DMS153 treated with DMSO at 0.1 percent for 48 hours (cell line): Measurements from ENCODE around the gene PCDHGA6.

Experiments
- DNase-seq: peaks from one replicate; lab custom pipeline; 2025; ENCODE audit not compliant: unreplicated experiment; lab: John Stamatoyannopoulos, UW

Gene PCDHGA6

DNA sequence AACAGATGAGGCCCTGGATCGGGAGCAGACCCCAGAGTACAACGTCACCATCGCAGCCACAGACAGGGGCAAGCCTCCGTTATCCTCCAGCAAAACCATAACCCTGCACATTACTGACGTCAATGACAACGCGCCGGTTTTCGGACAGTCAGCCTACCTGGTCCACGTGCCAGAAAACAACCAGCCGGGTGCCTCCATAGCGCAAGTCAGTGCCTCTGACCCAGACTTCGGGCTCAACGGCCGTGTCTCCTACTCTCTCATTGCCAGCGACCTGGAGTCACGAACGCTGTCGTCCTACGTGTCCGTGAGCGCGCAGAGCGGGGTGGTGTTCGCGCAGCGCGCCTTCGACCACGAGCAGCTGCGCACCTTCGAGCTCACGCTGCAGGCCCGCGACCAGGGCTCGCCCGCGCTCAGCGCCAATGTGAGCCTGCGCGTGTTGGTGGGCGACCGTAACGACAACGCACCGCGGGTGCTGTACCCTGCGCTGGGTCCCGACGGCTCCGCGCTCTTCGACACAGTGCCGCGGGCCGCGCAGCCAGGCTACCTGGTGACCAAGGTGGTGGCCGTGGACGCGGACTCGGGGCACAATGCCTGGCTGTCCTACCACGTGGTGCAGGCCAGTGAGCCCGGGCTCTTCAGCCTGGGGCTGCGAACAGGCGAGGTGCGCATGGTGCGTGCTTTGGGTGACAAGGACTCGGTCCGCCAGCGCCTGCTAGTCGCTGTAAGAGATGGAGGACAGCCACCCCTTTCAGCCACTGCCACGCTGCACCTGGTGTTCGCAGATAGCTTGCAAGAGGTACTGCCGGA, 45.6 kb downstream of the PCDHGA6 start:
- no peak for DNase-seq

DNA sequence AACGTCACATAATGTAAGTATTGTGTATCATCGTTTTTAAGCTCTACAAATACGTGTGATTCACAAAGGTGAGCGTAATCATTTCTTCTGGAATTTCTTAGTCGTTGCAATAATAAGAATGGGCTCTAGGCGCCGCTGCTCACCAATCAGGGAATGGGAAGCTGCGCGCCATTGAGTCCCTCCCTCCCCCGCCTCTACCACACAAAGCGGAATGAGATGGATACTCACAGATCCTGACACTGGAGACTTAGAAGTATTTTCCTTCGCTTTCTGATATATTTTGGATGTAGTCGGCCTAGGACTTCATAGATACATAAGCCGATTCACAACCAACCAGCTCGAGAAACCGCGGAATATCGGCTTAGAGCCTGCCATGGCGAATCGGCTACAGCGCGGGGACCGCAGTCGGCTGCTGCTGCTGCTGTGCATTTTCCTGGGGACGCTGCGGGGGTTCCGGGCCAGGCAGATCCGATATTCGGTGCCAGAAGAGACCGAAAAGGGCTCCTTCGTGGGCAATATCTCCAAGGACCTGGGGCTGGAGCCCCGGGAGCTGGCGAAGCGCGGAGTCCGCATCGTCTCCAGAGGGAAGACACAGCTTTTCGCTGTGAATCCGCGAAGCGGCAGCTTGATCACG, 47.3 kb downstream of the PCDHGA6 start, which contains the start of gene PCDHGA11:
PCDHGA11 (plus strand) TSS at position 197 of the 634 bp plus-strand sequence; CDS start at position 374, 177 bp downstream.
- no peak for DNase-seq

DNA sequence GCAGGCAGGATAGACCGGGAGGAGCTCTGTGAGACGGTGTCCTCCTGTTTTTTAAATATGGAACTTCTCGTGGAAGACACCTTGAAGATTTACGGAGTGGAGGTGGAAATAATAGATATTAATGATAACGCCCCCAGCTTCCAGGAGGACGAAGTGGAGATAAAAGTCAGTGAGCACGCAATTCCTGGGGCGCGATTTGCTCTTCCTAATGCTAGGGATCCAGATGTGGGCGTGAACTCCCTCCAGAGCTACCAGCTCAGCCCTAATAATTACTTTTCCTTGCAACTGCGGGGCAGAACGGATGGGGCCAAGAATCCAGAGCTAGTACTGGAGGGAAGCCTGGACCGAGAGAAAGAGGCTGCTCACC, 47.8 kb downstream of the PCDHGA6 start:
- DNase-seq, result no peak

DNA sequence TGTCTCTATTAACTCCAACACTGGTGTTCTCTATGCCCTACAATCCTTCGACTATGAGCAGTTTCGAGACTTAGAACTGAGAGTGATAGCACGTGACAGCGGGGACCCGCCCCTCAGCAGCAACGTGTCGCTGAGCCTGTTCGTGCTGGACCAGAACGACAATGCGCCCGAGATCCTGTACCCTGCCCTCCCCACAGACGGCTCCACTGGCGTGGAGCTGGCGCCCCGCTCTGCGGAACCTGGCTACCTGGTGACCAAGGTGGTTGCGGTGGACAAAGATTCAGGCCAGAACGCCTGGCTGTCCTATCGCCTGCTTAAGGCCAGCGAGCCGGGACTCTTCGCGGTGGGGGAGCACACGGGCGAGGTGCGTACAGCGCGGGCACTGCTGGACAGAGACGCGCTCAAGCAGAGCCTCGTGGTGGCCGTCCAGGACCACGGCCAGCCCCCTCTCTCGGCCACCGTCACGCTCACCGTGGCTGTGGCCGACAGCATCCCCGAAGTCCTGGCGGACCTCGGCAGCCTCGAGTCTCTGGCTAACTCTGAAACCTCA, 49.1 kb downstream of the PCDHGA6 start:
- DNase-seq, result no peak

DNA sequence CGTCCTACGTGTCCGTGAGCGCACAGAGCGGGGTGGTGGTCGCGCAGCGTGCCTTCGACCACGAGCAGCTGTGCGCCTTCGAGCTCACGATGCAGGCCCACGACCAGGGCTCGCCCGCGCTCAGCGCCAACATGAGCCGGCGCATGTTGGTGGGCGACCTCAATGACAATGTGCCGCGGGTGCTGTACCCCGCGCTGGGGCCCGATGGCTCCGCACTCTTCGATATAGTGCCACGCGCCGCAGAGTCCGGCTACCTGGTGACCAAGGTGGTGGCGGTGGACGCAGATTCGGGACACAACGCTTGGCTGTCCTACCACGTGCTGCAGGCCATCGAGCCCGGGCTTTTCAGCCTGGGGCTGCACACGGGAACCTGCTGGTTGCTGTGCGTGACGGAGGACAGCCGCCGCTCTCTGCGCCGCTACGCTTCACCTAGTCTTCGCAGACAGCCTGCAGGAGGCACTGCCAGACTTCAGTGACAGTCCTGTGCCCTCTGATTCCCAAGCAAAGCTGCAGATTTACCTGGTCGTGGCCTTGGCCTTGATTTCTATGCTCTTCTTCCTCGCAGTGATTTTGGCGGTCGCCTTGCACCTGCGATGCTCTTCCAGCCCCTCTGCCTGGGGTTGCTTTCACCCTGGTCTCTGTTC, 54.2 kb downstream of the PCDHGA6 start:
- no peak for DNase-seq
